ENCODE measurements around the gene PCNX3.

Gene PCNX3

GRCh38 chr11:65576232-65576866, 39.2 kb upstream of the PCNX3 start:
- no peak for TF ChIP-seq ZNF274 (IDR thresholded peaks at IDR 0.05; ENCODE audit: low read depth, low read length)
- peak overlapping the region; percentile 73 for H3K4me3 ChIP-seq (ENCODE audit: low read length)

GRCh38 chr11:65576867-65577755, 38.5 kb upstream of the PCNX3 start:
- H3K4me3 ChIP-seq (ENCODE audit: low read length): peak overlapping the region; percentile 73

GRCh38 chr11:65577756-65578109, 37.8 kb upstream of the PCNX3 start:
- H3K4me3 ChIP-seq (ENCODE audit: low read length): peak overlapping the region; percentile 73; the same call in 1 of the 2 replicates
- no peak for TF ChIP-seq ZNF274 (IDR thresholded peaks at IDR 0.05; ENCODE audit: low read depth, low read length)

More at GRCh38 chr11:65576867-65577755, 38.5 kb upstream of the PCNX3 start:
- TF ChIP-seq ZNF274 (IDR thresholded peaks at IDR 0.05; ENCODE audit: low read depth, low read length): no peak

- H3K4me3 ChIP-seq (ENCODE audit: low read length): no peak overlapping the region; the same call in 1 of the 2 replicates
- no peak for TF ChIP-seq ZNF274 (IDR thresholded peaks at IDR 0.05; ENCODE audit: low read depth, low read length)
These were observed 37.4 kb upstream of the PCNX3 start for GRCh38 chr11:65578134-65578533.

GRCh38 chr11:65578667-65579066, 36.9 kb upstream of the PCNX3 start:
- TF ChIP-seq ZNF274 (IDR thresholded peaks at IDR 0.05; ENCODE audit: low read depth, low read length): no peak
- no peak overlapping the region for H3K4me3 ChIP-seq (ENCODE audit: low read length)

GRCh38 chr11:65579291-65579690, 36.3 kb upstream of the PCNX3 start:
- no peak overlapping the region for H3K4me3 ChIP-seq (ENCODE audit: low read length)
- TF ChIP-seq ZNF274 (IDR thresholded peaks at IDR 0.05; ENCODE audit: low read depth, low read length): no peak

GRCh38 chr11:65580031-65580692, 35.4 kb upstream of the PCNX3 start:
- no peak for TF ChIP-seq ZNF274 (IDR thresholded peaks at IDR 0.05; ENCODE audit: low read depth, low read length)
- H3K4me3 ChIP-seq (ENCODE audit: low read length): no peak overlapping the region

GRCh38 chr11:65580756-65581155, 34.8 kb upstream of the PCNX3 start:
- TF ChIP-seq ZNF274 (IDR thresholded peaks at IDR 0.05; ENCODE audit: low read depth, low read length): no peak
- H3K4me3 ChIP-seq (ENCODE audit: low read length): no peak overlapping the region

GRCh38 chr11:65581928-65582327, 33.6 kb upstream of the PCNX3 start:
- H3K4me3 ChIP-seq (ENCODE audit: low read length): no peak overlapping the region
- no peak for TF ChIP-seq ZNF274 (IDR thresholded peaks at IDR 0.05; ENCODE audit: low read depth, low read length)

- H3K4me3 ChIP-seq (ENCODE audit: low read length): no peak overlapping the region
- no peak for TF ChIP-seq ZNF274 (IDR thresholded peaks at IDR 0.05; ENCODE audit: low read depth, low read length)
These were observed 32.0 kb upstream of the PCNX3 start for GRCh38 chr11:65583589-65583988.

GRCh38 chr11:65584106-65584505, 31.5 kb upstream of the PCNX3 start:
- no peak for TF ChIP-seq ZNF274 (IDR thresholded peaks at IDR 0.05; ENCODE audit: low read depth, low read length)
- no peak overlapping the region for H3K4me3 ChIP-seq (ENCODE audit: low read length)

- H3K4me3 ChIP-seq (ENCODE audit: low read length): no peak overlapping the region
- no peak for TF ChIP-seq ZNF274 (IDR thresholded peaks at IDR 0.05; ENCODE audit: low read depth, low read length)
These were observed 30.8 kb upstream of the PCNX3 start for GRCh38 chr11:65584723-65585171.

- H3K4me3 ChIP-seq (ENCODE audit: low read length): no peak overlapping the region
- no peak for TF ChIP-seq ZNF274 (IDR thresholded peaks at IDR 0.05; ENCODE audit: low read depth, low read length)
These were observed 30.0 kb upstream of the PCNX3 start for GRCh38 chr11:65585396-65586246.

- H3K4me3 ChIP-seq (ENCODE audit: low read length): no peak overlapping the region
- no peak for TF ChIP-seq ZNF274 (IDR thresholded peaks at IDR 0.05; ENCODE audit: low read depth, low read length)
These were observed 29.3 kb upstream of the PCNX3 start for GRCh38 chr11:65586247-65586630.

All from GM08714 (cell line).